Endothelial cell of umbilical vein (primary cell): ENCODE results near the gene CEP70. TPM values are rescaled to one million over a fixed set of nuclear protein-coding genes. Genes with fewer than 3 reads are reported as not detected.

Source experiments
- BruUV-seq: library from RNA; stranded (reverse); fragments of 400-500 nt; replicated peaks from 2 replicates; lab custom pipeline; 2021; lab: Mats Ljungman, UMichigan
- CTCF ChIA-PET: fragments of 300-600, 350-600 bp; sonication (Branson Sonifier 250); formaldehyde crosslinking; loops from one replicate; lab custom pipeline; 2021; ENCODE audit warnings: antibody characterized with exemption, inconsistent platforms; lab: Charles Lee
- POLR2A ChIA-PET: fragments of 300-600, 350-600 bp; sonication (Branson Sonifier 250); formaldehyde crosslinking; loops from one replicate; lab custom pipeline; 2021; ENCODE audit warnings: antibody characterized with exemption, inconsistent platforms; lab: Charles Lee
- DNase-seq: peaks from one replicate; pipeline ENCODE4 v3.0.0-alpha.2; 2011; ENCODE audit warnings: low read depth, low spot score
- FAIRE-seq: peaks from 2 replicates; lab custom pipeline; 2011; peaks lifted over from hg19 to GRCh38; lab: Jason Lieb, UNC
- H2AFZ ChIP-seq: 2 replicates; pipeline ENCODE4 v1.6.0; 2012; ENCODE audit warnings: low read depth, low read length, control low read depth, inconsistent platforms
- H3K27ac ChIP-seq: 2 replicates; pipeline ENCODE4 v1.5.1; 2011; ENCODE audit warnings: low read depth, mild to moderate bottlenecking, control low read depth, low read length, moderate library complexity; ENCODE audit not compliant: insufficient read depth
- H3K27me3 ChIP-seq, 2 experiments: 2 replicates each; pipeline versions ENCODE4 v1.6.0 to v1.6.1; 2011; ENCODE audit warnings: low read length in 2 of 2, mixed read lengths in 1 of 2; ENCODE audit not compliant: control insufficient read depth in 2 of 2, insufficient read depth in 2 of 2
- H3K36me3 ChIP-seq, 2 experiments: 2 replicates in 1 of 2; 3 replicates in 1 of 2; pipeline ENCODE4 v1.5.1; 2011; ENCODE audit warnings: low read length in 2 of 2, mild to moderate bottlenecking in 1 of 2, moderate library complexity in 1 of 2; ENCODE audit not compliant: control insufficient read depth in 2 of 2, insufficient read depth in 2 of 2; ENCODE audit errors: extremely low read depth in 1 of 2
- H3K4me1 ChIP-seq: 3 replicates; pipeline ENCODE4 v1.5.1; 2011; ENCODE audit warnings: mild to moderate bottlenecking, low read length; ENCODE audit not compliant: control insufficient read depth, insufficient read depth; ENCODE audit errors: extremely low read depth
- H3K4me2 ChIP-seq: 2 replicates; pipeline ENCODE4 v1.6.1; 2011; ENCODE audit warnings: low read length, control low read depth, mixed read lengths; ENCODE audit not compliant: insufficient read depth
- H3K4me3 ChIP-seq, 3 experiments: fragments of 200-600 bp in 1 of 3; sonication (generic), shearing (Covaris generic) in 1 of 3; replicated peaks in 1 of 3; 2 replicates each; pipeline ENCODE4 v1.5.1; 2011 to 2016; ENCODE audit warnings: control low read depth in 3 of 3, low read length in 3 of 3, mild to moderate bottlenecking in 2 of 3, inconsistent platforms in 1 of 3, low read depth in 1 of 3, moderate library complexity in 1 of 3; ENCODE audit not compliant: insufficient read depth in 1 of 3
- H3K79me2 ChIP-seq: 2 replicates; pipeline ENCODE4 v1.6.0; 2012; ENCODE audit warnings: low read length, inconsistent platforms; ENCODE audit not compliant: control insufficient read depth, insufficient read depth
- H3K9ac ChIP-seq: replicated peaks from 2 replicates; pipeline ENCODE3; 2011; ENCODE audit warnings: low read length, control low read depth; ENCODE audit not compliant: insufficient read depth; ENCODE audit errors: extremely low read depth
- H3K9me1 ChIP-seq: replicated peaks from 3 replicates; pipeline ENCODE4 v1.6.0; 2011; ENCODE audit warnings: mild to moderate bottlenecking, low read length; ENCODE audit not compliant: control insufficient read depth, insufficient read depth; ENCODE audit errors: extremely low read depth
- H3K9me3 ChIP-seq: replicated peaks from 2 replicates; pipeline ENCODE4 v1.5.1; 2012; ENCODE audit warnings: low read length, inconsistent platforms; ENCODE audit not compliant: control insufficient read depth, insufficient read depth
- H4K20me1 ChIP-seq: replicated peaks from 2 replicates; pipeline ENCODE3; 2011; ENCODE audit warnings: mild to moderate bottlenecking, low read length; ENCODE audit not compliant: control insufficient read depth, insufficient read depth; ENCODE audit errors: extremely low read depth
- EZH2 ChIP-seq: IDR thresholded peaks from 2 replicates; pipeline ENCODE4 v1.6.1; 2012; ENCODE audit warnings: borderline replicate concordance, low read depth, mild to moderate bottlenecking, moderate library complexity, low read length, inconsistent platforms; ENCODE audit not compliant: severe bottlenecking
- FOS ChIP-seq: IDR thresholded peaks from 2 replicates; pipeline ENCODE4 v1.6.1; 2011; ENCODE audit warnings: mild to moderate bottlenecking, low read length, moderate library complexity, borderline replicate concordance; ENCODE audit not compliant: insufficient read depth
- GATA2 ChIP-seq: IDR thresholded peaks from 2 replicates; pipeline ENCODE4 v1.7.0; 2011; ENCODE audit warnings: low read depth, mild to moderate bottlenecking, moderate library complexity, mixed read lengths, low read length; ENCODE audit not compliant: insufficient read length, insufficient read depth
- JUN ChIP-seq: IDR thresholded peaks from 2 replicates; pipeline ENCODE4 v1.6.1; 2011; ENCODE audit warnings: borderline replicate concordance, low read depth; ENCODE audit not compliant: insufficient read length, insufficient read depth
- MAX ChIP-seq: IDR thresholded peaks from 2 replicates; pipeline ENCODE4 v1.6.1; 2011; ENCODE audit not compliant: insufficient read depth, insufficient read length
- MYC ChIP-seq: IDR thresholded peaks from one replicate; pipeline ENCODE4 v1.6.1; 2011; ENCODE audit warnings: mild to moderate bottlenecking, low read depth, low read length
- POLR2A ChIP-seq: IDR thresholded peaks from 2 replicates; pipeline ENCODE4 v1.6.1; 2012; ENCODE audit warnings: low read depth, mild to moderate bottlenecking, control low read depth, low read length
- POLR2AphosphoS5 ChIP-seq: IDR thresholded peaks from 2 replicates; pipeline ENCODE4 v1.6.1; 2012; ENCODE audit warnings: low read depth, mild to moderate bottlenecking, control low read depth, low read length, moderate library complexity; ENCODE audit not compliant: insufficient read depth
- dilution Hi-C: fragments of 300-500 bp; cut with MboI; formaldehyde crosslinking; loops from one replicate; pipeline ENCODE4 v1.15.0; 2019; ENCODE audit warnings: low sequenced_read_pairs; ENCODE audit not compliant: extremely low pct_ligation_motif_present
- intact Hi-C: fragments of 100-400 bp; cut with micrococcal nuclease; formaldehyde crosslinking; loops from one replicate; pipeline ENCODE4 v1.10.0; 2022
- polyA plus RNA-seq, 4 experiments: library from polyadenylated mRNA; depleted of rRNA in 3 of 4; stranded (reverse) in 3 of 4; unstranded in 1 of 4; fragments of >200 nt; gene quantifications; 2 replicates each; pipeline versions ENCODE4 v1.2.1 to v1.2.3, GENCODE V29; 2011 to 2012; ENCODE audit warnings: missing spikeins in 1 of 4
- total RNA-seq: library from RNA; stranded (reverse); gene quantifications from 2 replicates; pipeline ENCODE4 v1.2.3, GENCODE V29; 2021
- TF ChIP-seq, protein P1 (sequence below), 2 donors: IDR thresholded peaks; 1 replicate in 1 of 2; 2 replicates in 1 of 2; pipeline ENCODE4 v1.5.1; 2011; ENCODE audit warnings: low read length in 2 of 2, mild to moderate bottlenecking in 2 of 2, moderate library complexity in 2 of 2, control low read depth in 1 of 2, inconsistent platforms in 1 of 2, low read depth in 1 of 2; ENCODE audit not compliant: insufficient read depth in 1 of 2; ENCODE audit errors: extremely low read depth in 1 of 2

The CEP70 gene
- total and polyA plus RNA-seq, 2 donors (not counting 3 experiments of a cell fraction or from before 2014, with no cell fraction given) = 2.1 to 16.9 TPM

DNA sequence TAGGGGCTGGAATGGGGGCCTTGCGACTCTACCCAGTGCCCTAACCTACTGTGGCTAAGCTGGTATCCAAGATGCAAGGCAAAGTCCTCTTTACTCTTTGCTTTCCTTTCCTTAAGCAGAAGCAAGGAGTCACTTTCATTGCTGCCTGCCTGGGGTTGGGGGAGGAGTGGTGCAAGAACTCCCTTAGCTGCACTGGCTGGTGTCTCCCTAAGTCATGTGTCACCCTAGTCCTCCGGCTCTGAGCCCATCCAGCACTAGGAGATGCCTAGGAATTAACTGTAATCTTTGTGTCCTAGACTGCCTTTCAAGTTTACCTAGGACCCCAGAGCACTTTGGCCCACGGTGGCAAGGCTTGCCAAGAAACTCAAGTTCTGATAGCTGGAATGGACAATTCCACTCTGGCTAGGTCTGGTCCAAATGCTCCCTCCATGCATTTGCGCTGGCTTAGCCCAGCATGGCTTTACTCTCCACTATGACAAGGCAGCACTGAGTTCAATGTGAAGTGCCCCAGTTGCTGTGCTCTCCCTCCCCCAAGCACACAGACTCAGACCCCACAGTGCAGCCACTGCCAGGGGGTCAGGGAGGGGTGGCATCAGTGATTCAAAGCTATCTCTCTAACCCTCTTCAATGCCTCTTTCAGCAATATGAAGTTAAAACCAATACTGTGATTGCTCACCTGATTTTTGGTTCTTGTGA is 100.9 kb downstream of the CEP70 start:
- no TSS peak for BruUV-seq
- no peaks in the 10 kb centered on the region for H3K9me3 ChIP-seq
- dilution Hi-C loops (no loop called here), intact Hi-C loops (no loop called here)
- ChIA-PET CTCF (interaction anchor here (1.4 kb wide), 1 partner anchor 14 kb away, joined by 4 read pairs; no protein-coding TSS in a partner anchor), POLR2A (no interaction called here)
- no peak overlapping the region for H3K9ac ChIP-seq
- TF ChIP-seq, protein P1, sequence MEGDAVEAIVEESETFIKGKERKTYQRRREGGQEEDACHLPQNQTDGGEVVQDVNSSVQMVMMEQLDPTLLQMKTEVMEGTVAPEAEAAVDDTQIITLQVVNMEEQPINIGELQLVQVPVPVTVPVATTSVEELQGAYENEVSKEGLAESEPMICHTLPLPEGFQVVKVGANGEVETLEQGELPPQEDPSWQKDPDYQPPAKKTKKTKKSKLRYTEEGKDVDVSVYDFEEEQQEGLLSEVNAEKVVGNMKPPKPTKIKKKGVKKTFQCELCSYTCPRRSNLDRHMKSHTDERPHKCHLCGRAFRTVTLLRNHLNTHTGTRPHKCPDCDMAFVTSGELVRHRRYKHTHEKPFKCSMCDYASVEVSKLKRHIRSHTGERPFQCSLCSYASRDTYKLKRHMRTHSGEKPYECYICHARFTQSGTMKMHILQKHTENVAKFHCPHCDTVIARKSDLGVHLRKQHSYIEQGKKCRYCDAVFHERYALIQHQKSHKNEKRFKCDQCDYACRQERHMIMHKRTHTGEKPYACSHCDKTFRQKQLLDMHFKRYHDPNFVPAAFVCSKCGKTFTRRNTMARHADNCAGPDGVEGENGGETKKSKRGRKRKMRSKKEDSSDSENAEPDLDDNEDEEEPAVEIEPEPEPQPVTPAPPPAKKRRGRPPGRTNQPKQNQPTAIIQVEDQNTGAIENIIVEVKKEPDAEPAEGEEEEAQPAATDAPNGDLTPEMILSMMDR (IDR thresholded peaks at IDR 0.05; ENCODE audit: extremely low read depth in 1 of 2, insufficient read depth in 1 of 2, low read depth in 1 of 2, low read length in 2 of 2) = no peak
- TF ChIP-seq GATA2 (no peak), EZH2 (no peak), MAX (no peak), MYC (no peak), JUN (no peak), POLR2AphosphoS5 (no peak), FOS (no peak), POLR2A (no peak)
- no peak overlapping the region for H3K4me3 ChIP-seq
- H3K27ac ChIP-seq = no peak overlapping the region
- peaks cover 3% of the 10 kb centered on the region for H3K4me1 ChIP-seq
- H4K20me1 ChIP-seq = no peaks in the 10 kb centered on the region
- FAIRE-seq (no peak), DNase-seq (no peak)
- no peak overlapping the region for H2AFZ ChIP-seq
- no peaks in the 10 kb centered on the region for H3K79me2 ChIP-seq
- H3K27me3 ChIP-seq = no peaks in the 10 kb centered on the region
- no peak overlapping the region for H3K4me2 ChIP-seq
- H3K36me3 ChIP-seq = no peaks in the 10 kb centered on the region
- no peaks in the 10 kb centered on the region for H3K9me1 ChIP-seq
